Uterus (tissue), 4 donors: Measurements from ENCODE around the gene FGD6. TPM values are rescaled to one million over a fixed set of nuclear protein-coding genes. Genes with fewer than 3 reads are reported as not detected.
"Not testable (repeated sequence)": the region's sequence is repeated elsewhere in the genome, so short reads cannot be mapped to it uniquely, and the experiment has no call there.

Experiments
- DNase-seq, 2 donors: peaks; one replicate each; pipeline ENCODE4 v3.0.0-alpha.2; 2019 to 2020
- H3K27ac ChIP-seq, 2 donors: fragments of 200-600 bp; sonication (generic); 1 replicate in 1 of 2; 2 replicates in 1 of 2; pipeline ENCODE4 v1.5.1; 2016 to 2018
- H3K27me3 ChIP-seq, 2 donors: fragments of 200-600 bp; sonication (generic); one replicate each; pipeline ENCODE4 v1.5.1; 2018 to 2019; ENCODE audit warnings: control low read depth in 1 of 2
- H3K36me3 ChIP-seq, 2 donors: fragments of 200-600 bp; sonication (generic); one replicate each; pipeline ENCODE4 v1.5.1; 2019; ENCODE audit warnings: control low read depth in 1 of 2
- H3K4me1 ChIP-seq, 2 donors: fragments of 200-600 bp; sonication (generic); one replicate each; pipeline ENCODE4 v1.5.1; 2018 to 2019; ENCODE audit warnings: control low read depth in 1 of 2
- H3K4me3 ChIP-seq, 2 donors: fragments of 200-600 bp; sonication (generic); 1 replicate in 1 of 2; 2 replicates in 1 of 2; pipeline ENCODE4 v1.5.1; 2018 to 2019; ENCODE audit warnings: mild to moderate bottlenecking in 1 of 2
- H3K9me3 ChIP-seq, 2 donors: fragments of 200-600 bp; sonication (generic); one replicate each; pipeline ENCODE4 v1.5.1; 2019; ENCODE audit warnings: control low read depth in 1 of 2
- POLR2A ChIP-seq, 2 donors: fragments of 450-650 bp; IDR thresholded peaks; one replicate each; pipeline ENCODE4 v1.6.1; 2016; ENCODE audit warnings: antibody characterized with exemption in 2 of 2, mild to moderate bottlenecking in 1 of 2, moderate library complexity in 1 of 2
- intact Hi-C: fragments of 100-400 bp; cut with DNase I; formaldehyde crosslinking; loops from one replicate; pipeline ENCODE4 v1.15.1; 2023; ENCODE audit warnings: low total_unique reads
- total RNA-seq, 4 donors: library from RNA; depleted of rRNA in 3 of 4; stranded (reverse); fragments of >200 nt in 3 of 4; gene quantifications; one replicate each; pipeline versions ENCODE4 v1.1.0 to v1.2.4, GENCODE V29; 2014 to 2023
- TF ChIP-seq, protein P1 (sequence below), 4 experiments: fragments of 200-600 bp in 2 of 4; fragments of 450-650 bp in 2 of 4; sonication (generic) in 2 of 4; IDR thresholded peaks; one replicate each; pipeline ENCODE4 v1.5.1; 2016 to 2019; ENCODE audit warnings: antibody characterized with exemption in 4 of 4, mild to moderate bottlenecking in 2 of 4, moderate library complexity in 1 of 4
- donor health status: DM: yes; HTN: yes; CAD: no.

The FGD6 gene
- total RNA-seq, 4 donors from 2014 or later, result 7.6 to 25.3 (median 15.1) TPM

DNA sequence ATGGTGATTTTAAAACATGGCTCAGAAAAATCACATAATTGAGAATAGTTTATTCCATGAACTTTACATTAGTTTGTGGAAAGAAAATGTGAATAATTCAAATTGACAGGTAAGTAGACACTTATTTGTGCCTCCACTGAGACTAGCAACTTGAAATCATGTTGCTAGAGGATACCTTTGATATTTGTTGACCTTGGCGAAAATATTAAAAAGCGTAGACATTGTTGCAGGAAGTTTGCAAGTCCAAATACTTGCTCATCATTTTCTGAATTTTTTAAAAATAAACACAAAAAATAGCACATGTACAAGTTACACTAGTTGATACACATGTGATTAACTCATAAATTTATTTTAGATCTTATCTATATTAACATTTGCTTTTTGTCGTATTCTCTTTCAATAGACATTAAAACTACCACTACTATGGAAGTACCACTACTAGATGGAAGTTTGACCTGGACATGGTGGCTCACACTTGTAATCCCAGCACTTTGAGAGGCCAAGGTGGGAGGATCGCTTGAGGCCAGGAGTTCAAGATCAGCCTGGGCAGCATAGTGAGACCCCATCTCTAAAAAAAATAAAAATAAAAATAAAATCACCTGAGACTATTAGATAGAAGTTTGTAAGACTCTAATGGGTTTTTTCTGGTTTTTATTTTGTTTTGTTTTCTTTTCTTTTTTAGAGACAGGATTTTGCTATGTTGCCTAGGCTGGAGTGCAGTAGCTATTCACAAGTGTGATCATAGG, 24.7 kb upstream of the FGD6 start:
- no peak for DNase-seq
- H3K27ac ChIP-seq, result no peak overlapping the region
- H3K4me3 ChIP-seq, result no peak overlapping the region
- TF ChIP-seq, protein P1, sequence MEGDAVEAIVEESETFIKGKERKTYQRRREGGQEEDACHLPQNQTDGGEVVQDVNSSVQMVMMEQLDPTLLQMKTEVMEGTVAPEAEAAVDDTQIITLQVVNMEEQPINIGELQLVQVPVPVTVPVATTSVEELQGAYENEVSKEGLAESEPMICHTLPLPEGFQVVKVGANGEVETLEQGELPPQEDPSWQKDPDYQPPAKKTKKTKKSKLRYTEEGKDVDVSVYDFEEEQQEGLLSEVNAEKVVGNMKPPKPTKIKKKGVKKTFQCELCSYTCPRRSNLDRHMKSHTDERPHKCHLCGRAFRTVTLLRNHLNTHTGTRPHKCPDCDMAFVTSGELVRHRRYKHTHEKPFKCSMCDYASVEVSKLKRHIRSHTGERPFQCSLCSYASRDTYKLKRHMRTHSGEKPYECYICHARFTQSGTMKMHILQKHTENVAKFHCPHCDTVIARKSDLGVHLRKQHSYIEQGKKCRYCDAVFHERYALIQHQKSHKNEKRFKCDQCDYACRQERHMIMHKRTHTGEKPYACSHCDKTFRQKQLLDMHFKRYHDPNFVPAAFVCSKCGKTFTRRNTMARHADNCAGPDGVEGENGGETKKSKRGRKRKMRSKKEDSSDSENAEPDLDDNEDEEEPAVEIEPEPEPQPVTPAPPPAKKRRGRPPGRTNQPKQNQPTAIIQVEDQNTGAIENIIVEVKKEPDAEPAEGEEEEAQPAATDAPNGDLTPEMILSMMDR (IDR thresholded peaks at IDR 0.05), result no peak
- no peak for TF ChIP-seq POLR2A (IDR thresholded peaks at IDR 0.05)
- H3K4me1 ChIP-seq, result peaks cover 2 to 11% of the 10 kb centered on the region in 2 donors
- no peaks in the 10 kb centered on the region for H3K9me3 ChIP-seq
- H3K27me3 ChIP-seq, result no peaks in the 10 kb centered on the region
- no peaks in the 10 kb centered on the region for H3K36me3 ChIP-seq
- intact Hi-C loops, result no loop called here

DNA sequence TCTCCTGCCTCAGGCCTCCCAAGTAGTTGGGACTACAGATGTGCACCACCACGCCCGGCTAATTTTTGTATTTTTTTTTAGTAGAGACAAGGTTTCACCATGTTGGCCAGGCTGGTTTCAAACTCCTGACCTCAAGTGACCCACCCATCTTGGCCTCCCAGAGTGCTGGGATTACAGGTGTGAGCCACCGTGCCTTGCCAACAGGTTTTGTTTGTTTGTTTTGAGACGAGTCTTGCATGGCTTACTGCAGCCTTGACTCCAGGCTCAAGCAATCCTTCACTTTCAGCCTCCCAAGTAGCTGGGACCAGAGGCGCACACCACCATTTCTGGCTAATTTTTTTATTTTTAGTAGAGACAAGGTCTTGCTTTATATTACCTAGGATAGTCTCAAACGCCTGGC, 23.9 kb upstream of the FGD6 start:
- intact Hi-C loops, H3K4me3 ChIP-seq, H3K27me3 ChIP-seq, H3K9me3 ChIP-seq, DNase-seq, H3K36me3 ChIP-seq, H3K27ac ChIP-seq, H3K4me1 ChIP-seq: not testable (repeated sequence)

DNA sequence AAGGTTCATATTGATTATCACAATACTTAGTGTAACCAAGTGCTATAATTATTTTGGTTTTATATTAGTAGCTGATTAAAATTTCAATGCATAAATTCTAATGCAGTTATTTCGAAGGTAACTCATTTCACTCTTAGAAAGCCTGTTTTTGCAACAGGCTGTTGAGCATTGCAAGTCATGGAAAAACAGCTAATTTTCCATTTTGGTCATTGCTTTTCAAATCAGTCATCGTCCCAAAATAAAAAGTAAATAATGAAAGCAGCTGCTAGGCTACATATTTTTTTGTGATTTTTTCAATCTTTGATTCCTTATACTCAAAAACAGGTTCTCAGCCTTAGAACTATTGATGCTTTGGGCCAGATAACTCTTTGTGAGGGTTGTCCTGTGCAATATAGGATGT, 23.3 kb upstream of the FGD6 start:
- H3K27me3 ChIP-seq, result no peaks in the 10 kb centered on the region
- H3K9me3 ChIP-seq, result no peaks in the 10 kb centered on the region
- H3K4me1 ChIP-seq, result peaks cover 0 to 6% of the 10 kb centered on the region in 2 donors
- DNase-seq, result no peak
- TF ChIP-seq, protein P1 (IDR thresholded peaks at IDR 0.05), result no peak
- H3K27ac ChIP-seq, result no peak overlapping the region
- H3K36me3 ChIP-seq, result no peaks in the 10 kb centered on the region
- intact Hi-C loops, result no loop called here
- H3K4me3 ChIP-seq, result no peak overlapping the region

DNA sequence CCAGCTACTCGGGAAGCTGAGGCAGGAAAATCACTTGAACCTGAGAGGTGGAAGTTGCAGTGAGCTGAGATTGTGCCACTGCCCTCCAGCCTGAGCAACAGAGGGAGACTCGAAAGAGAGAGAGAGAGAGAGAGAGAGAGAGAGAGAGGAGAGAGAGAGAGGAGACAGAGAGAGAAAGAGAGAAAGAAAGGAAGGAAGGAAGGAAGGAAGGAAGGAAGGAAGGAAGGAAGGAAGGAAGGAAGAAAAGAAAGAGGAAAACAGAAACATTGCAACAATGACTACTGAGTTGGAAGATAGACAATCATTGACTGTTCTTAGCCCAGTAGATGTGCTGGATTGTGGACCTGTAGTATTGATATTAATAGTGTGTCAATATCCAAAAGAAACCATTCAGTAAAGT, 22.6 kb upstream of the FGD6 start:
- H3K36me3 ChIP-seq, H3K4me1 ChIP-seq, H3K4me3 ChIP-seq, DNase-seq, H3K27me3 ChIP-seq, H3K27ac ChIP-seq, H3K9me3 ChIP-seq, intact Hi-C loops: not testable (repeated sequence)

DNA sequence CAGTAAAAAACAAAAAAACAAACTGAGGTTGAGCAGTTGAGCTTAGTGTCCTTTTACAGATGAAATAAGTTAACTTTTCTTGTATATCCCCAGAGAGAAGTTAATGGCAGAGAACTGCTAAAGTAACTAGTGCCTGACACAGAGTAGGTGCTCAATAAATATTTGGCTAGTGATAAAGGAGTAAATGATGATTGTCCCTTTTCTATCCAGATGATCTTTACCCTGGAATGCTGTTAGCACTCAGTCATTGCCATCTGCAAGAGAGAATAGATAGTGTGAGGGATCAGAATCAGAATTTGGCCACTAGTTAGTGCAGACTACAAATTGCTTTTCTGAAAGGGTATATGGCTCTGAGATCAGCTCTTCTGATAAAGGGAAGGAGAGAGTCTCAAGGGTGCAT, 21.9 kb upstream of the FGD6 start:
- H3K4me1 ChIP-seq, result peaks cover 0 to 6% of the 10 kb centered on the region in 2 donors

DNA sequence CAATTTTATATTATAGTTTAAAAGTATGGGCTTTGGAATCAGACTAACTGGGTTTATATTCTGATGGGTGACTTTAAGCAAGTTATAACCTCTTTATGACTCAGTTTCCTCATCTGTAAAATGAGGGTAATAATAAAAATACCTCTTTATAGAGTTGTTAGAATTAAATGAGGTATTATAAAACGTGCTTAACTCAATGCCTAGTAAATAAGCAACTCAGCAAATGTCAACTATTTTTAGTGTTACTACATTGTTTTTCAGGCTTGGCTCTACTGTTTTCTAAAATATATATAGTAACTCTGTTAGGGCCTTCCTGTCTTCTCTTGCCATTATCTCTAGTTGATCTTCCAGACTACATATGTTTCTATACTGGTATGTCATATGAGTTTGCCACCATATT, 20.9 kb upstream of the FGD6 start:
- intact Hi-C loops, result no loop called here
- no peaks in the 10 kb centered on the region for H3K27me3 ChIP-seq
- no peaks in the 10 kb centered on the region for H3K9me3 ChIP-seq
- no peak for DNase-seq
- H3K4me3 ChIP-seq, result no peak overlapping the region
- H3K36me3 ChIP-seq, result no peaks in the 10 kb centered on the region
- H3K4me1 ChIP-seq, result peaks cover 0 to 6% of the 10 kb centered on the region in 2 donors
- H3K27ac ChIP-seq, result no peak overlapping the region
- TF ChIP-seq, protein P1 (IDR thresholded peaks at IDR 0.05), result no peak
- no peak for TF ChIP-seq POLR2A (IDR thresholded peaks at IDR 0.05)

More for the DNA sequence above, 21.9 kb upstream of the FGD6 start:
- Histone ChIP-seq H3K9me3 (no peaks in the 10 kb centered on the region), H3K27ac (no peak overlapping the region), H3K27me3 (no peaks in the 10 kb centered on the region), H3K36me3 (no peaks in the 10 kb centered on the region), H3K4me3 (no peak overlapping the region)
- TF ChIP-seq, protein P1 (IDR thresholded peaks at IDR 0.05), result no peak
- intact Hi-C loops, result no loop called here
- no peak for DNase-seq
